CD4-positive, alpha-beta T cell treated with Interleukin-4 for 1 hour (primary cell): Measurements from ENCODE around the gene SAPCD2.

Experiments
- DNase-seq, 2 donors: peaks; one replicate each; pipeline ENCODE4 v3.0.0-alpha.2; 2020 to 2022

Gene SAPCD2

GRCh38 chr9:137016436-137016835 lies 53.9 kb downstream of the SAPCD2 start:
- no peak for DNase-seq

GRCh38 chr9:137015976-137016375 lies 54.4 kb downstream of the SAPCD2 start:
- DNase-seq = no peak

- DNase-seq = no peak
Measured at GRCh38 chr9:137015540-137015930, 54.8 kb downstream of the SAPCD2 start.

- DNase-seq = no peak
Measured at GRCh38 chr9:137014776-137015539, 55.4 kb downstream of the SAPCD2 start.

- DNase-seq = no peak
Measured at GRCh38 chr9:137014166-137014565, 56.2 kb downstream of the SAPCD2 start.

- no peak for DNase-seq
Measured at GRCh38 chr9:137013571-137013940, 56.8 kb downstream of the SAPCD2 start.

- DNase-seq = no peak
Measured at GRCh38 chr9:137012694-137013570, 57.4 kb downstream of the SAPCD2 start.
